Sigmoid colon (tissue), 4 donors: ENCODE data around the gene PRKCB.
A peak's percentile ranks its signal among the peaks of the same experiment; 100 is the strongest.

Experiments used
- CTCF ChIP-seq, 4 experiments: fragments of 450-650 bp in 3 of 4; fragments of 200-600 bp in 1 of 4; IDR thresholded peaks; one replicate each; pipeline ENCODE4 v1.5.1; 2016 to 2019; ENCODE audit warnings: antibody characterized with exemption in 4 of 4, mild to moderate bottlenecking in 3 of 4, moderate library complexity in 2 of 4
- POLR2AphosphoS5 ChIP-seq, 4 donors: sonication (generic); formaldehyde crosslinking; IDR thresholded peaks; one replicate each; pipeline ENCODE4 v1.6.1; 2017; ENCODE audit warnings: antibody characterized with exemption in 4 of 4

- peak in 3 of 4 experiments; percentile 30 to 56 (median 35) for TF ChIP-seq CTCF (IDR thresholded peaks at IDR 0.05)
- no peak for TF ChIP-seq POLR2AphosphoS5 (IDR thresholded peaks at IDR 0.05)
Measured at GRCh38 chr16:23803591-23804123, 32.1 kb upstream of the PRKCB start.
